ENCODE measurements around the gene EHMT2. TPM values are rescaled to one million over a fixed set of nuclear protein-coding genes. Genes with fewer than 3 reads are reported as not detected.
"Not testable (repeated sequence)": the region's sequence is repeated elsewhere in the genome, so short reads cannot be mapped to it uniquely, and the experiment has no call there.

The EHMT2 gene
- total RNA-seq, 2 experiments from 2014 or later, result 57.0 to 58.4 TPM

DNA sequence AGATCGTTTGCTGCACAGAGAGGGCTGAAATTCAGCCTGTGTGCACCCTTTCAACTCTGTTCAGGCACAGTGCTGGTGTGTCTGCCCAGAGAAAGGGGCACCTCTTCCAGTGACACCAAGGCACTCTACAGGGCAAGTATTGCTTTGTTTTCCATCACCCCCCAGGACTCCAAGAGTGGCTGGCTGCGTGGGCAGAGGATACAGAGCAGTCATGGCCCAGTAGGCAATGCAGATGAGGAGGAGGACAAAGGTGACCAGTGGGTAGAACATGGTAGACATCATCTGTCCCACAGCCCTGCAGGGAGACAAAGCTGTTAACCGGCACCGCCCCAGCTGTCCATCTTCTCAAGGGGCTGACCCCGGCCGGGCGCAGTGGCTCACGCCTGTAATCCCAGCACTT lies 28.2 kb downstream of the EHMT2 start:
- H3K4me1 Mint-ChIP-seq, result peaks cover 14% of the 10 kb centered on the region
- no peaks in the 10 kb centered on the region for H3K9me3 Mint-ChIP-seq
- H3K27ac Mint-ChIP-seq, result no peak overlapping the region
- peaks cover 4% of the 10 kb centered on the region for H3K27me3 Mint-ChIP-seq
- no peak overlapping the region for H3K4me3 Mint-ChIP-seq
- DNase-seq, result no peak
- POLR2A ChIA-PET, result no interaction called here
- CTCF ChIA-PET, result no interaction called here
- H3K36me3 Mint-ChIP-seq (ENCODE audit: low read depth), result no peaks in the 10 kb centered on the region

DNA sequence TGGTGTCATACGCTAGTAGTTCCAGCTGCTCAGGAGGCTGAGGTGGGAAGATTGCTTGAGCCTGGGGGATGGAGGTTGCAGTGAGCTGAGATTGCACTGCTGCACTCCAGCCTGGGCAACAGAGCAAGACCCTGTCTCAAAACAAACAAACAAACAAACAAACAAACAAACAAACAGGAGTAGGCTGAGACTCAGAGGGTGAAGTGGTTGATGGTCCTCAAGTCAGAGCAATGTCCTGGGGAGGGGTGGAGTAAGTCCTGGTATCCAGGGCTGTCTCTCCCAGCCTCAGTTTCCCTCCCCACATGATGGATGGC lies 28.9 kb downstream of the EHMT2 start:
- H3K4me1 Mint-ChIP-seq, result peaks cover 15% of the 10 kb centered on the region
- H3K27ac Mint-ChIP-seq; H3K4me3 Mint-ChIP-seq; POLR2A ChIA-PET; H3K36me3 Mint-ChIP-seq (ENCODE audit: low read depth); H3K9me3 Mint-ChIP-seq; CTCF ChIA-PET; H3K27me3 Mint-ChIP-seq; DNase-seq: not testable (repeated sequence)

DNA sequence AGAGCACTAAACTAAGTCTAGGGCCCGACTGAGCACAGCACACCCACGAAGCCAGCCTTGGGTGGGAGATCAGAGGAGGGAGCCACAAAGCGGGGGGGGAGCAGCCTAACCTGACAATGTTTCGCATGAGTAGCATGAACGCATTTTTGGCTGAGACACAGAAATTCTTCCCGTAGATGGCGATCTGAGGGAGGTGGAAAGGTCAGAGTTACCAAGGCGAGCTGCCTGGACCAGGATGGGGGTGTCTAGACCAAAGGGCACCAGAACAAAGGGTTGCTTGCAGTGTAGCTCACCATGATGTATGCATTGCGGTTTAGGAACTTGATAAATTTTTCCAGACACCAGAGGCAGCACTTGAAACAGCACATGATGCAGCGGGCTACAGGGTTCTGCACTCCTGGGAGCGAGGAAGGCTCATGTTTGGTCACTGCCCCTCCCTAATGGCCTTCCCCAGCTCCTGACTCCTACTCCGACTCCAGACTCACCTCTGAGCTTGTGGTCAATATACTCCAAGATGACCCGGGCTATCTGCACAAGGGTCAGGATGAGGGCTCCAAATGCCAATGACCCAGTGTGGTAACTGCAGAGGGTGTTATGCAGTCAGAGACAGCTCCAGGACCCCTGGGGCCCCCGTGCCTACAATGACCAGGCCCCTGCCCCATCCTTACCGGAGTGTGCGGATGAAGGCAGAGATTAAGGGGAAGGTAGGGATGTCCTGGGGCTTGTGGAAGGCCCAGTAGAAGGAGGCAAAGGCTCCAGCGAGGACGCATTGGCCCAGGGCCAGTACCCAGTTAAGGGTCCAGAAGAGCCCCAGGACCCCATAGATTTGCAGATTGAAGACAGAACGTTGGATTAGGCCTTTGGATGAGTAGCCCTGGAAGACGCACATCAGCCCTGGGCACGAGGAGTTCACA lies 32.0 kb downstream of the EHMT2 start:
- H3K27me3 Mint-ChIP-seq, result no peaks in the 10 kb centered on the region
- no peaks in the 10 kb centered on the region for H3K9me3 Mint-ChIP-seq
- H3K36me3 Mint-ChIP-seq (ENCODE audit: low read depth), result no peaks in the 10 kb centered on the region
- no peak for DNase-seq
- H3K4me3 Mint-ChIP-seq, result peak overlapping the region; percentile 27
- ChIA-PET CTCF (no interaction called here), POLR2A (interaction anchor here (3.4 kb wide), 1 partner anchor 30 kb away, joined by 18 read pairs; no protein-coding TSS in a partner anchor)
- no peak overlapping the region for H3K27ac Mint-ChIP-seq
- peaks cover 20% of the 10 kb centered on the region for H3K4me1 Mint-ChIP-seq

DNA sequence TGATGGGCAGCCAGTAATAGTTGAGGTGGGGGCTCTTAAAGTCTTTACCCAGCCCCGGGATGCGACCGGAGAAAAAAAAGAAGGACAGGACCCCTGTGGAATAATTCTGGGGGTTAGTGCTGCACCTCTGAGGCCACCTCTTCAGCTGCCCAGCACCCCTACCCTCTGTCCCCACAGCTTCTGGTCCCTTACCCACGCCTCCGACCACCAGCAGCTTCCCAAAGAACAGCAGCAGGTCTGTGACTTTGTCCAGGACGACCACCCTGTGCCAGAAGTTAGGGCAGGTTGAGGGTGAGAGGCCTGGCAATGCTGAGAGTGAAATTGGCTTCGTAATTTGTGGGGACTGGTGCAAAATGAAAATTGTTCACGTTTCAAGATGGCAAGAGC lies 32.7 kb downstream of the EHMT2 start:
- Mint-ChIP-seq H3K27ac (no peak overlapping the region), H3K9me3 (no peaks in the 10 kb centered on the region), H3K4me3 (peak overlapping the region; percentile 89), H3K4me1 (peaks cover 23% of the 10 kb centered on the region), H3K36me3 (ENCODE audit: low read depth) (peaks cover 4% of the 10 kb centered on the region), H3K27me3 (no peaks in the 10 kb centered on the region)
- DNase-seq, result no peak
- POLR2A ChIA-PET, result interaction anchor here (1.1 to 3.4 kb wide), 2 partner anchors 30 to 58 kb away, joined by 3 to 18 read pairs; partner anchors contain the start of gene LSM2
- CTCF ChIA-PET, result interaction anchor here (0.9 to 2.6 kb wide), 3 partner anchors 8 to 126 kb away, joined by 3 to 12 read pairs (median 3); partner anchors contain the start of genes EHMT2 and MSH5

DNA sequence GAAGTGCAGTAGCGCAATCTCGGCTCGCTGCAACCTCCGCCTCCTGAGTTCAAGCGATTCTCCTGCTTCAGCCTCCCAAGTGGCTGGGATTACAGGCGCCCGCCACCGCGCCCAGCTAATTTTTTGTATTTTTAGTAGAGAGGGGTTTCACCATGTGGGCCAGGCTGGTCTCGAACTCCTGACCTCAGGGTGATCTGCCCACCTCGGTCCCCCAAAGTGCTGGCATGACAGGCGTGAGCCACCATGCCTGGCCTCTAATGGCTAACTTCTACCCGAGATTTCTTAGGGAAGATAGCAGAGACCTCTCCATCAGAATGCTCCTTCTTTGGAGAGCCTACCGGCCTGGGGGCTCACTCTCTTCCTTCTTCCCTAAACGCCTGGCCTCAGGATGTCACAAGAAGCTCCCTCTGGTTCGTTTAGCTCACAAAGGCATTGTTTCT lies 33.4 kb downstream of the EHMT2 start:
- Mint-ChIP-seq H3K27ac (peak overlapping the region; percentile 66), H3K4me1 (peaks cover 23% of the 10 kb centered on the region), H3K4me3 (peak overlapping the region; percentile 89)
- not testable (repeated sequence) for H3K9me3 Mint-ChIP-seq; DNase-seq; H3K27me3 Mint-ChIP-seq; H3K36me3 Mint-ChIP-seq (ENCODE audit: low read depth)
- POLR2A ChIA-PET, result interaction anchor here (1.0 to 3.4 kb wide), 10 partner anchors 25 to 289 kb away, joined by 3 to 18 read pairs (median 6); partner anchors contain the start of genes ABHD16A, BAG6, DXO and GPANK1
- CTCF ChIA-PET, result interaction anchor here (0.7 to 2.6 kb wide), 9 partner anchors 9 to 323 kb away, joined by 3 to 12 read pairs (median 3); partner anchors contain the start of genes CSNK2B, DDX39B, DXO and EHMT2

DNA sequence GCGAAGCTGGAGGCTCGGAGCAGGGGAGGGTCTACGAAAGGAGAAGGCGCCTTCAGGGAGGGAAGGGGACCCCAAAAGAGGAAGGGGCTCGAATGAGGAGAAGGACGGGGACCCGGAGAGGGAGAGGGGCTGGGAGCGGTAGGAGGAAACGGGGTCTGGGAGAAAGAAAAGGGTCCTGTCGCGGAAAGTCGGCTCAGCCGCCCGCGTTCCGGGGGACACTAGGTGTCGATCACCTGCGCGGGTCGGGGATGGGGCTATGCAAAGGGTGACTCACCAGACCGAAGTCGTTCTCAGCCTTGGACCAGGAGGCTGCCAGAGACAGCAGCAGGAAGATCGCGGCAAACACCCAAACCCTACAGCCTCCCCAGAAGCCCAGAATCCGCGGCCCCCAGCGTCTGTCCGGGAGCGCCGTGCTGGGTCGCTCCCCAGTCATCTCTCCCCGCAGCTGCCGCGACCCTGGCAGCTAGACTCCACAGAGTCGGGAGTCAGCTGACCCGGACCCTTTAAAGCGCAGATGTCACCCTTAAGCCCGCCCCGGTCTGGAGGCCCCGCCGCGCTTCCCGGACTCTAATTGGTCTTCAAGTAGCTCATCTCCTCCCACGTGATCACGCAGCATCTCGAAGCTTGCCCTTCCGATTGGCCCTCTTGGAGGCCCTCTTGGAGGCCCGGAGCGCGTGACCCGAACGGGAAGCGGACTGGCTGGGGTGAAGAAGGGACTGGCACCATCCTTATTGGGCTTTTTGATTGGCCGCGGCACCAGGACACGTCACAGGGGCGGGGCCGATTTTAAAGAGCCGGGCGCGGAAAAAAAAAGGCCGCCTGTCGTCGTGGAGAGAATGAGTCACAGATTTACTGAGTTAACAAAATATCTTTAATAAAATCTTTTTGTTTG lies 34.9 kb downstream of the EHMT2 start, which contains the start of gene NEU1:
NEU1 (minus strand) TSS at position 478 of the 892 bp plus-strand sequence; CDS start at position 433, 45 bp downstream.
- Mint-ChIP-seq H3K27ac (peak within 1 kb of the TSS; percentile 66), H3K9me3 (no peaks in the 10 kb centered on the region), H3K27me3 (no peaks in the 10 kb centered on the region), H3K36me3 (ENCODE audit: low read depth) (peaks cover 10% of the 10 kb centered on the region), H3K4me3 (peak within 1 kb of the TSS; percentile 89), H3K4me1 (peaks cover 23% of the 10 kb centered on the region)
- ChIA-PET CTCF (interaction anchor here (0.7 to 2.6 kb wide), 20 partner anchors 13 to 370 kb away, joined by 3 to 14 read pairs (median 5); partner anchors contain the start of genes BAG6, CSNK2B, DDX39B and DXO), POLR2A (interaction anchor here (0.7 to 3.4 kb wide), 16 partner anchors 23 to 321 kb away, joined by 3 to 18 read pairs (median 5); partner anchors contain the start of genes ABHD16A, BAG6, DDX39B and DXO)
- DNase-seq, result peak; percentile 100

DNA sequence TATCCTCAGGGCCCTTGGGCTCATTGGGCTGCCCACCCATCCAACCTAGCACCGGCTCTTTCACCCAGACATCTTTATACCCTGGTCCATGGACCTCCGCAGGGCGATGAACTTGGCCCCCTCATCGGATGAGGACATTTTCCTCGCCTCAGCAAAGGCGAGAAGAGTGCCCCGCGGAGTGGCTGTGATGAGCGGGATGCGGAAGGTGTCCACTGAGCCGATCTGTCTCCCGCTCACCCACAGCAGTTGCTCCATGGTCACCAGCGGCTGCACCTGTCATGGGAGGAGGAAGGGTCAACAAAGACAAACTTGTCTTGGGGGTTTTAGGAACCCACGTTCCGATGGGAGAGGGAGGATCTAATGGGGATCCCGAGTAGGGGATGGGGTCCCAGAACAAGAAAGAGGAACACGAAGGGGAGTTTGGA lies 35.6 kb downstream of the EHMT2 start:
- H3K4me3 Mint-ChIP-seq, result peak overlapping the region; percentile 89
- peaks cover 10% of the 10 kb centered on the region for H3K36me3 Mint-ChIP-seq (ENCODE audit: low read depth)
- H3K27me3 Mint-ChIP-seq, result no peaks in the 10 kb centered on the region
- no peaks in the 10 kb centered on the region for H3K9me3 Mint-ChIP-seq
- H3K4me1 Mint-ChIP-seq, result peaks cover 23% of the 10 kb centered on the region
- DNase-seq, result no peak
- peak overlapping the region; percentile 66 for H3K27ac Mint-ChIP-seq
- POLR2A ChIA-PET, result interaction anchor here (1.4 to 3.4 kb wide), 5 partner anchors 27 to 321 kb away, joined by 6 to 18 read pairs (median 8); partner anchors contain the start of genes DDX39B, DXO and GPANK1
- CTCF ChIA-PET, result interaction anchor here (0.7 to 1.7 kb wide), 6 partner anchors 32 to 369 kb away, joined by 3 to 12 read pairs (median 5); partner anchors contain the start of genes BAG6 and LY6G5C

DNA sequence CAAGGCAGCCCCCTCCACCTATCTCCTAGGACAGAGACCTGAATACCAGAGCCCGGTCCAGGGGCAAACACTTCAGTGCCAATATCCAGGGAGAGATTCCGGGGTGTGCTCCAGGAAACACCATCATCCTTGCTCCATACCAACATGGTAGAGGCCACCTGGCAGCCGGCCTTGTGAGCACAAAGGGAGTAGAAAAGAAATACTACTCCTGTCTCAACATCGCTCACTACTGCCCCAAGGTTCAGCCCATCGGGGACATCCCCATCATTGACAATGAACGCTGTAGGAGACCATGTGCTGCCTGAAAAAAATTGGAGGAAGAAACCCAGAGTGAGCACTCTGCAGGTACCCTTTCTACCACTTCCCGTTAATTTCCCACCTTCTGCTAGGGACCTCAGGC lies 36.3 kb downstream of the EHMT2 start:
- CTCF ChIA-PET, result no interaction called here
- POLR2A ChIA-PET, result no interaction called here
- Mint-ChIP-seq H3K4me1 (peaks cover 23% of the 10 kb centered on the region), H3K27me3 (no peaks in the 10 kb centered on the region), H3K9me3 (no peaks in the 10 kb centered on the region), H3K27ac (no peak overlapping the region), H3K36me3 (ENCODE audit: low read depth) (peaks cover 10% of the 10 kb centered on the region), H3K4me3 (no peak overlapping the region)
- no peak for DNase-seq

DNA sequence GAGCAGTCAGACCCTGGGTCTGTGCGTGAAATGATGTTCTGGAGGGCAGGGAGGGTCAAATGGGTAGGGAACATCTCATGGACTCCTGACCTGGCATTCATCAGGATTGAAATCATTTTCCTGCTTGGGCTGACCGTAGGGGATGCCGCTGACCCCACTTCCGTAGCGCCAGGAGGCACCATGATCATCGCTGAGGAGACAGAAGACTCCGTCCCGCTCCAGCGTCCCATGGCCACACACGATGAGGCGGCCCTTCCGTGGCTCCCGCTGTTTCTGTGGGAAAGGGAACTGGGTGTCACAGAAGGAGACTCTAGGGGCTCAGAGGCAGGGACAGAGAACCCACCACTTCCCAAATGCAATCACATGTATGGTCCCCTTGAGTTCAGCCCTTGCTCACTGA lies 37.1 kb downstream of the EHMT2 start:
- no peak for DNase-seq
- CTCF ChIA-PET, result no interaction called here
- Mint-ChIP-seq H3K27ac (no peak overlapping the region), H3K27me3 (no peaks in the 10 kb centered on the region), H3K9me3 (no peaks in the 10 kb centered on the region), H3K36me3 (ENCODE audit: low read depth) (peaks cover 10% of the 10 kb centered on the region), H3K4me1 (peaks cover 23% of the 10 kb centered on the region), H3K4me3 (no peak overlapping the region)
- POLR2A ChIA-PET, result no interaction called here

DNA sequence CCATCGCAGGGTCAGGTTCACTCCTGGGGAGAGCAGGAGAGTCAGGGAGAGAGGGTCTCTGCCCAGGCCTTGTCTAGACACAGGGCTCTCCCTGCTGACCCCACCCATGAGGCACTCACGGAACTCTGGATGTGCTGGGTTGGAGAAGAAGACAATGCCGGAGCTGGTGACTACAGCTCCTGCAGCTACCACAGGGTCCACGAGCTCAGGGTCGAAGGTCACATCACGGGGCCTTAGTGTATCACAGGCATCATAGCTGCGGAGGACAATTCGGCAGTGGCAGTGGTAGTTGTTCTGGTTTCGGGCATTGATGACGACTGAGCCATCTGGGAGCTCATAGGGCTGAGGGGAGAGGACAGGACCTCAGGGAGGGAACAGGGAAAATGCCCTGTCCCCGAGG lies 37.6 kb downstream of the EHMT2 start:
- Mint-ChIP-seq H3K9me3 (no peaks in the 10 kb centered on the region), H3K36me3 (ENCODE audit: low read depth) (peaks cover 10% of the 10 kb centered on the region), H3K27me3 (no peaks in the 10 kb centered on the region), H3K4me1 (peaks cover 22% of the 10 kb centered on the region), H3K27ac (no peak overlapping the region), H3K4me3 (no peak overlapping the region)
- CTCF ChIA-PET, result no interaction called here
- POLR2A ChIA-PET, result interaction anchor here (1.4 kb wide), 1 partner anchor 20 kb away, joined by 3 read pairs; no protein-coding TSS in a partner anchor
- DNase-seq, result no peak

DNA sequence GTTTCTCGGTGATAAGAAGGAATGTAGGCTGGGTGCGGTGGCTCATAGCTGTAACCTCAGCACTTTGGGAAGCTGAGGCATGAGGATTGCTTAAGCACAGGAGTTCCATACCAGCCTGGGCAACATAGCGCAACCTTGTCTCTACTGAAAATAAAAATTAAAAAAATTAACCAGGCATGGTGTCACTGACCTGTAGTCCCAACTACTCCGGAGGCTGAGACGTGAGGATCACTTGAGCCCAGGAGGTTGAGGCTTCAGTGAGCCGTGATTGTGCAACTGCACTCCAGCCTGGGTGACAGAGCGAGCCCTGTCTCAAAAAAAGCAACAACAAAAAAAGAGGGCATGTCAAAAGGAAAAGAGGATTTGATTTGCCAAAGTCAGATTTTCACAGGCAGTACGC lies 38.8 kb downstream of the EHMT2 start:
- Mint-ChIP-seq H3K27me3 (no peaks in the 10 kb centered on the region), H3K4me3 (no peak overlapping the region), H3K9me3 (no peaks in the 10 kb centered on the region), H3K27ac (no peak overlapping the region), H3K4me1 (peaks cover 18% of the 10 kb centered on the region), H3K36me3 (ENCODE audit: low read depth) (peaks cover 10% of the 10 kb centered on the region)
- POLR2A ChIA-PET, result interaction anchor here (1.4 kb wide), 1 partner anchor 19 kb away, joined by 3 read pairs; no protein-coding TSS in a partner anchor
- CTCF ChIA-PET, result no interaction called here
- DNase-seq, result no peak

DNA sequence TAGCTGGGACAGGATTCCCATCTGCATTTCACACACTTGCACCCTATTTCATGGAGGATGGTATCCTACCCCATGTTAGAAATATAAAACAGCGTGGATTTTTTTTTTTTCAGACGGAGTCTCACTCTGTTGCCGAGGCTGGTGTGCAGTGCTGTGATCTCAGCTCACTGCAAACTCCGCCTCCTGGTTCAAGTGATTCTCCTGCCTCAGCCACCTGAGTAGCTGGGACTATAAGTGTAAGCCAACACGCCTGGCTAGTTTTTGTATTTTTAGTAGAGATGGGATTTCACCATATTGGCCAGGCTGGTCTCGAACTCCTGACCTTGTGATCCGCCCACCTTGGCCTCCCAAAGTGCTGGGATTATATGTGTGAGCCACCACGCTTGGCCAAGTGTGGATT lies 39.7 kb downstream of the EHMT2 start:
- H3K4me3 Mint-ChIP-seq, CTCF ChIA-PET, DNase-seq, H3K27ac Mint-ChIP-seq, H3K27me3 Mint-ChIP-seq, POLR2A ChIA-PET, H3K9me3 Mint-ChIP-seq: not testable (repeated sequence)
- peaks cover 16% of the 10 kb centered on the region for H3K4me1 Mint-ChIP-seq
- peaks cover 13% of the 10 kb centered on the region for H3K36me3 Mint-ChIP-seq (ENCODE audit: low read depth)

All from activated CD4-positive, alpha-beta memory T cell treated with anti-CD3 and anti-CD28 coated beads, Interleukin-2, amount 10 ng/mL, durations not matched to agents 7 days and 5 days (primary cell).